Posterior vena cava (tissue), 2 donors: ENCODE results near the gene PIGX. TPM values are rescaled to one million over a fixed set of nuclear protein-coding genes. Genes with fewer than 3 reads are reported as not detected.
"Not testable (repeated sequence)": the region's sequence is repeated elsewhere in the genome, so short reads cannot be mapped to it uniquely, and the experiment has no call there.

Source experiments
- DNase-seq: peaks from one replicate; pipeline ENCODE4 v3.0.0-alpha.2; 2020; ENCODE audit warnings: low spot score
- intact Hi-C, 2 donors: fragments of 100-400 bp; cut with DNase I; formaldehyde crosslinking; loops; one replicate each; pipeline versions ENCODE4 v1.14.1 to v1.14.2; 2022 to 2023
- total RNA-seq, 2 donors: library from RNA; stranded (reverse); fragmentation: NEBNext Ultra II Directional; extraction: Animal tissue kit (Norgen Biotek cat#: 25700); gene quantifications; one replicate each; pipeline ENCODE4 v1.2.1, GENCODE V29; 2021
- donor health status: DM: yes; HTN: yes; CAD: no.
- donor health status: DM: yes; HTN: yes; CAD: no.

PIGX gene
- total RNA-seq, 2 donors from 2014 or later: 23.9 to 24.1 TPM

- intact Hi-C loops: no loop called here
- no peak for DNase-seq
These were observed 29.2 kb downstream of the PIGX start for GRCh38 chr3:196741249-196741889.

- DNase-seq, intact Hi-C loops: not testable (repeated sequence)
These were observed 31.4 kb downstream of the PIGX start for GRCh38 chr3:196743569-196743968.

- intact Hi-C loops: no loop called here
- no peak for DNase-seq
These were observed 36.9 kb downstream of the PIGX start for GRCh38 chr3:196749125-196749524.

GRCh38 chr3:196753201-196753600 lies 41.0 kb downstream of the PIGX start:
- intact Hi-C loops: loop anchor here in 1 of 2 donors (10.0 kb wide), 1 partner anchor 62 kb away; no protein-coding TSS in a partner anchor
- no peak for DNase-seq

- intact Hi-C loops: loop anchor here in 1 of 2 donors (10.0 kb wide), 1 partner anchor 60 kb away; no protein-coding TSS in a partner anchor
- no peak for DNase-seq
These were observed 42.2 kb downstream of the PIGX start for GRCh38 chr3:196754091-196754981.

GRCh38 chr3:196756732-196757131 lies 44.6 kb downstream of the PIGX start:
- intact Hi-C loops: loop anchor here in 1 of 2 donors (1.0 to 10.0 kb wide), 2 partner anchors 14 to 58 kb away; no protein-coding TSS in a partner anchor
- DNase-seq: no peak

- DNase-seq: no peak
- intact Hi-C loops: loop anchor here in 1 of 2 donors (1.0 to 10.0 kb wide), 2 partner anchors 12 to 57 kb away; no protein-coding TSS in a partner anchor
These were observed 45.9 kb downstream of the PIGX start for GRCh38 chr3:196757876-196758739.

GRCh38 chr3:196763179-196763578 lies 51.0 kb downstream of the PIGX start:
- intact Hi-C loops: no loop called here
- no peak for DNase-seq

GRCh38 chr3:196765454-196765853 lies 53.3 kb downstream of the PIGX start:
- intact Hi-C loops: no loop called here
- no peak for DNase-seq

GRCh38 chr3:196771067-196771466 lies 58.9 kb downstream of the PIGX start:
- no peak for DNase-seq
- intact Hi-C loops: no loop called here

- intact Hi-C loops: no loop called here
- no peak for DNase-seq
These were observed 59.9 kb downstream of the PIGX start for GRCh38 chr3:196772102-196772501.

GRCh38 chr3:196772897-196773296 lies 60.7 kb downstream of the PIGX start:
- intact Hi-C loops: no loop called here
- no peak for DNase-seq

GRCh38 chr3:196774191-196774820 lies 62.1 kb downstream of the PIGX start:
- intact Hi-C loops: no loop called here
- DNase-seq: no peak

- no peak for DNase-seq
- intact Hi-C loops: no loop called here
These were observed 62.8 kb downstream of the PIGX start for GRCh38 chr3:196774848-196775422.

GRCh38 chr3:196775938-196776337 lies 63.8 kb downstream of the PIGX start:
- DNase-seq: no peak
- intact Hi-C loops: no loop called here

- DNase-seq: no peak
- intact Hi-C loops: no loop called here
These were observed 65.7 kb downstream of the PIGX start for GRCh38 chr3:196777836-196778235.

- intact Hi-C loops: no loop called here
- no peak for DNase-seq
These were observed 66.6 kb downstream of the PIGX start for GRCh38 chr3:196778755-196779154.

GRCh38 chr3:196782511-196782910 lies 70.3 kb downstream of the PIGX start:
- no peak for DNase-seq
- intact Hi-C loops: no loop called here
